K562 treated with DMSO at 1 percent for 12 hours (cell line): ENCODE data around the gene MEAF6. TPM values are rescaled to one million over a fixed set of nuclear protein-coding genes. Genes with fewer than 3 reads are reported as not detected.

Source experiments
- total RNA-seq: library from RNA; unstranded; fragments of 300-600 nt; gene quantifications from 2 replicates; pipeline ENCODE4 v1.2.3, GENCODE V29; 2022; ENCODE audit not compliant: insufficient read depth

Gene MEAF6
- 59.5 and 89.1 TPM in 2 replicates for total RNA-seq

GRCh38 chr1:37514350-37515184, at the start of gene MEAF6:
TSS of gene MEAF6 (minus strand) at chr1:37514766. CDS start at chr1:37514746, 20 bp downstream.

GRCh38 chr1:37556712-37557196, 42.2 kb upstream of the MEAF6 start, which contains the start of gene DNALI1:
TSS of gene DNALI1 (plus strand) at chr1:37556940. CDS start at chr1:37556995, 55 bp downstream.

GRCh38 chr1:37553927-37554808, 39.6 kb upstream of the MEAF6 start, which contains the start of gene SNIP1:
TSS of gene SNIP1 (minus strand) at chr1:37554293. CDS start at chr1:37554229, 64 bp downstream.

GRCh38 chr1:37474046-37474696, 40.4 kb downstream of the MEAF6 start, which contains the start of gene ZC3H12A:
TSS of gene ZC3H12A (plus strand) at chr1:37474580. CDS start at chr1:37475497, 917 bp downstream.

Other genes starting within 250 kb of the MEAF6 start
- 12.6 and 19.2 TPM in 2 replicates for gene ZC3H12A, start 40.2 kb downstream of the MEAF6 start, total RNA-seq
- gene SNIP1, start 39.5 kb upstream of the MEAF6 start, total RNA-seq: 5.5 and 10.4 TPM in 2 replicates
- 0.60 and 5.6 TPM in 2 replicates for gene DNALI1, start 42.2 kb upstream of the MEAF6 start, total RNA-seq
- gene GNL2, start 81.2 kb upstream of the MEAF6 start, total RNA-seq: 60.8 and 85.9 TPM in 2 replicates
- gene RSPO1, start 120.1 kb upstream of the MEAF6 start, total RNA-seq: not detected in 2 replicates
- gene CDCA8, start 177.8 kb upstream of the MEAF6 start, total RNA-seq: 50.0 and 88.1 TPM in 2 replicates